ENCODE measurements around the gene ANKRD44. TPM values are rescaled to one million over a fixed set of nuclear protein-coding genes. Genes with fewer than 3 reads are reported as not detected.

The ANKRD44 gene
- total and polyA plus RNA-seq, 5 experiments from 2014 or later: 85.8 to 279 (median 96.1) TPM

DNA sequence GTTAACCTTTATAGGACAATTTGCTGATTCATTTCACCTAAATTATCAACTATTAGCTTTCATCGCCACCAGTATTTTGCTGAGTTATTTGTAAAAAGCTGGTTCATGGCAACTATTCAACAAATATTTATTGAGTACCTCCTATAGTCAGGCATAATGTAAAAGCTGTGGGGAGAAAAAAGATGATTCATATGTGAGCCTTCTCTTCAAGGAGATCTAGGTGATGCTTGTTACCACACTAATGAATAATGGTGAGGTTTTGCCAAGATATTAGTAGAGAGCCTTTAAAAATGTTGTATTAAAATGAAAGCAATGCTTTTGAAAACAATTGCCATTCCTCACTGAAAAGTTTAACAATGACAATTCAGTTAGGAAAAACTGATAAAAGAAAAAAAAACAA lies 187.8 kb downstream of the ANKRD44 start:
- Mint-ChIP-seq H3K27me3 (no peaks in the 10 kb centered on the region), H3K9me3 (no peaks in the 10 kb centered on the region), H3K4me1 (peaks cover 26 to 54% (median 46%) of the 10 kb centered on the region in 4 donors), H3K4me3 (no peak overlapping the region), H3K27ac (peak overlapping the region in 7 of 10 donors; percentile 54 to 85 (median 79)), H3K36me3 (peaks cover 19 to 82% (median 31%) of the 10 kb centered on the region in 3 donors)
- ATAC-seq (no peak), DNase-seq (no peak)
- POLR2A ChIA-PET: interaction anchor here (0.5 kb wide), 1 partner anchor 32 kb away, joined by 3 read pairs; no protein-coding TSS in a partner anchor

DNA sequence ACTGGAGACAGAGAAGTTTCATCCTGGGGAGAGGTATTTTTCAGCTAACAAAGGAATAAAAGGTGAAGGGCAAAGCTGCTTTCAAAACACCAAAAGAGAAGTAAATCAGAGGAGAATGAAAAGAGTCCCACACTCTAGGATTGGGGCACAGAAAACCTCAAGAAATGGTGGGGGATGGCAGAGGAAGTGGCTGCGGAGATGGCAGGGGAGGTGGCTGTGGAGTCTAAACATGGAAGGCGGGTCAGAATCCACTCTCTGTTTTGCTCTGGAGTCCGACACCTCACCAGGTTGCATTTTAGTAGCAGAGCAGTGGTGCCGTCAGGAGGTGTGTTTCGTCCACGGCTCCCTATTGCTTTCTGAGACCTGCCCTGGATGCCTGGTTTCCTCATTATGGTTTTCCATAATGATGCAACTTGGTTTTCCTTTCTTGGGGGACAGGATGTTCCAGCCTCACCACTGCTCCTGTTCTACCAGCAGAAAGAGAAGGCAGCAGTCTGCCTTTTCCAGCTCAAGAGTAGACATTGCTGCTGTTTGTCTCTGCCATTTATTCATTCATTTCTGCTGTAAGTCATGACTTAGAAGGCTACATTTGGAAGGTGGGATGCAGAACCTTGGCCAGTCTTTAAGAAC lies 188.7 kb downstream of the ANKRD44 start:
- POLR2A ChIA-PET: no interaction called here
- DNase-seq (peak in 1 of 10 donors; percentile 36), ATAC-seq (peak; percentile 56 to 83)
- Mint-ChIP-seq H3K4me1 (peaks cover 26 to 59% (median 48%) of the 10 kb centered on the region in 4 donors), H3K27ac (peak overlapping the region; percentile 63 to 92 (median 80)), H3K36me3 (peaks cover 19 to 87% (median 30%) of the 10 kb centered on the region in 3 donors), H3K4me3 (peak overlapping the region in 8 of 10 donors; percentile 3 to 76 (median 48)), H3K9me3 (no peaks in the 10 kb centered on the region), H3K27me3 (no peaks in the 10 kb centered on the region)

DNA sequence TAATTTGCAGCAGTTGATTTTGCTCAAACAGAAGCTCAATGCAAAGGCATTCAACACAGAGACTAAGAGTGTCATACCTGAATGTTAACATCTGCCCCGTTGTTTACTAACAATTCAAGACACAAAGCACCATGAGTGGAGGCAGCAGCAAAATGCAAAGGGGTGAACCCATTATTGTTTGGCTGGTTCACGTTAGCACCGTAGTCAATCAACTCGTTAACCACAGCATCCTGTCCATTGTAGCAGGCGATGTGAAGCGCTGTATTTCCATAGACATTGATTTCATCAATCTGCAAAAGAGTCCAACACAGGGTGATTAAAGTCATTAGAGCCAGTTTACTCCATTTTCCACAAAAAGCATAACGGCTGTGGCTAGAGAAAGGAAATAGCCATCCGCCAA lies 189.3 kb downstream of the ANKRD44 start:
- no peaks in the 10 kb centered on the region for H3K9me3 Mint-ChIP-seq
- H3K27me3 Mint-ChIP-seq: no peaks in the 10 kb centered on the region
- peaks cover 19 to 87% (median 30%) of the 10 kb centered on the region in 3 donors for H3K36me3 Mint-ChIP-seq
- peak in 2 of 10 donors; percentile 11 to 31 for DNase-seq
- H3K4me3 Mint-ChIP-seq: peak overlapping the region in 8 of 10 donors; percentile 3 to 76 (median 48)
- H3K27ac Mint-ChIP-seq: peak overlapping the region; percentile 63 to 92 (median 80)
- ATAC-seq: peak; percentile 48 to 79
- H3K4me1 Mint-ChIP-seq: peaks cover 30 to 61% (median 51%) of the 10 kb centered on the region in 4 donors
- POLR2A ChIA-PET: interaction anchor here (0.7 to 0.8 kb wide), 2 partner anchors 206 to 314 kb away, joined by 3 to 4 read pairs; no protein-coding TSS in a partner anchor

DNA sequence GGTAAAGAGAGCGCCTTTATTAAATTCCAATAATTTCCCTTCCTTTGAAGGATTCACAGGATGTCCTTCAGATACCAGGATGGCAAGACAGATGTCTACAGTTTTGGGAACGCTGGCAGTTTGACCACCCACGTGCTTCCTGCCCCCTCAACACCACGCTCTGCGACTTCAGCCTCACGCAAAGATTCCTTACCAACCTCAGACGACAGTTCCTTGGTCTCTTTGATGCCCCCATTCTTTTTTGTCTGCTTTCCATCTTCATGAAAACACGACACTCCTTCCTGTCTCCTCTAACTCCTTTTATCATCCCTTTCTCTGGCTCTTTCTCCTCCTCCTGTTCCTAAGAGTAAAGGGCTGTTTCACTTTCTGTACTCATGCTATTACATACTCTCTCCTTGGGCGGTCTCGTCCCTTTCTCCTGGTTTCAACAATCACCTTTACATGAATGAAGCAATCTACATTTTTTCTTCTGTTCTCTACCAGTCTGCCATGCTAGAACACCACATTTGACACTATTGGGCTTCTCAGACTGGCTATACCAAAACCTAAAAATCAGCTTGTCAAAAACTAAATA lies 194.2 kb downstream of the ANKRD44 start:
- DNase-seq (peak in 1 of 10 donors; percentile 13), ATAC-seq (peak; percentile 34 to 60)
- Mint-ChIP-seq H3K27ac (peak overlapping the region; percentile 80 to 96 (median 91)), H3K4me1 (peaks cover 37 to 63% (median 50%) of the 10 kb centered on the region in 4 donors), H3K9me3 (no peaks in the 10 kb centered on the region), H3K27me3 (no peaks in the 10 kb centered on the region), H3K4me3 (peak overlapping the region; percentile 2 to 76 (median 47)), H3K36me3 (peaks cover 19 to 65% (median 19%) of the 10 kb centered on the region in 3 donors)
- POLR2A ChIA-PET: interaction anchor here (1.1 kb wide), 1 partner anchor 229 kb away, joined by 3 read pairs; no protein-coding TSS in a partner anchor

DNA sequence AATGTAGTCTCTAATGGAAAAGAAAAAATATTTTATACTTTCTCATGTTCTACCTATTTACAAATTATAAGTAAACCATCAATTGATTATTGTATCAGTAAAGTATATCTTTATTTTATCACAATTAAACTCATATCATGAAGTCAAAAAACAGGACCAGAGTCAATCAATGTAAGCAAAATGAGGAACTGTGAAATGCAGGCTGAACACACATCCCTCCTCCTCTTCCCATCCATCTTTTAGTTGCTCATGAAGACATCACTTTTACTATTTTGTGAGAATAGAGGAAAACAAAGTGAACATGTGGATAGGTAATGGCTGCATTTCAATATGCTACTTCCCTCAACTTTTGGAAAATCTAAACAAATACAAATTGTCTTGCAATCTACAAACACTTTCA lies 195.3 kb downstream of the ANKRD44 start:
- Mint-ChIP-seq H3K27me3 (no peaks in the 10 kb centered on the region), H3K4me3 (peak overlapping the region in 3 of 10 donors; percentile 17 to 71 (median 43)), H3K4me1 (peaks cover 32 to 57% (median 47%) of the 10 kb centered on the region in 4 donors), H3K9me3 (no peaks in the 10 kb centered on the region), H3K27ac (peak overlapping the region; percentile 53 to 97 (median 88)), H3K36me3 (peaks cover 13 to 62% (median 13%) of the 10 kb centered on the region in 3 donors)
- DNase-seq (no peak), ATAC-seq (no peak)
- POLR2A ChIA-PET: no interaction called here

DNA sequence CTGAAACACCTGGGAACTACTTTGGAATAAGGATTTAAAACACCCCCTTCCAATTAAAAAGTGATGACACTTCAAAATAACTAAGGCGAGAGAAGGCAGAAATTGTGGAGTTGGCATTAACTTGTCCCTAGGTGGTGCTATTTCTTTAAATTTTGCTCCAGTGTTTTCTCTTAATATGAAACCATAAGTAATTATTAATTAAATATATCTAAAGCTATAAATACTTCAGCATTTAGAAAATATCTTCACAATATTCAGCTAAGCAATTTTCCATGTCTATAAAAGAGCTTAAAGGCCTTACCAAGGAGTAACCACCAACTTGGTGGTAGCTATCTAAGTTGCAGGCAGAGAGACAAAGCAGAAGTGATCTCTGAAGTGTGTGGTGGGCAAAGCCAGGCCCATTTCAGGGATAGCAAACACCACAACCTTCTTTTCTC lies 197.3 kb downstream of the ANKRD44 start:
- ATAC-seq: peak; percentile 33 to 39
- H3K27ac Mint-ChIP-seq: peak overlapping the region in 9 of 10 donors; percentile 39 to 96 (median 80)
- no peaks in the 10 kb centered on the region for H3K9me3 Mint-ChIP-seq
- peaks cover 26 to 47% (median 40%) of the 10 kb centered on the region in 4 donors for H3K4me1 Mint-ChIP-seq
- H3K27me3 Mint-ChIP-seq: no peaks in the 10 kb centered on the region
- H3K36me3 Mint-ChIP-seq: peaks cover 0 to 64% (median 8%) of the 10 kb centered on the region in 3 donors
- no peak overlapping the region for H3K4me3 Mint-ChIP-seq
- POLR2A ChIA-PET: interaction anchor here (1.0 to 2.0 kb wide), 7 partner anchors 39 to 322 kb away, joined by 3 to 10 read pairs (median 4); partner anchors contain the start of genes ANKRD44 and SF3B1
- peak in 3 of 10 donors; percentile 43 to 51 (median 50) for DNase-seq

DNA sequence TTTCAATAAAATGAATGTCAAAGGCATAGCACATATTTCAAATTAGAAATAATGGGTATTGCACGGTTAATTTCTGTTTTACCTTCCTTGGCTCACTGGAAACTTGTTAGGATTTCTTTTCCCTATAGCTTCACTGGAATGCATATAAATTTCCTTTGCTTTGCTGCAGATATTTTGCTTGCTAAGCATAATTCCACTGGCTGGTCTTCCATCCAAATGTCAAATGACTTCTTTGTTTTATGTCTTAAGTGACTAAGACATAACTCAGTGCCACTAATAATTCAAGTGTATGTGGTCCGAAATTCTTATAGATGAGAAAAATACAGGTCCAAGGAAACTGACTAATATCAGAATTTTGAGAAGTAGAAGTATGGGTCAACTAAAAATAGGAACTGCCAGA lies 201.3 kb downstream of the ANKRD44 start:
- H3K36me3 Mint-ChIP-seq: peaks cover 0 to 73% (median 13%) of the 10 kb centered on the region in 3 donors

DNA sequence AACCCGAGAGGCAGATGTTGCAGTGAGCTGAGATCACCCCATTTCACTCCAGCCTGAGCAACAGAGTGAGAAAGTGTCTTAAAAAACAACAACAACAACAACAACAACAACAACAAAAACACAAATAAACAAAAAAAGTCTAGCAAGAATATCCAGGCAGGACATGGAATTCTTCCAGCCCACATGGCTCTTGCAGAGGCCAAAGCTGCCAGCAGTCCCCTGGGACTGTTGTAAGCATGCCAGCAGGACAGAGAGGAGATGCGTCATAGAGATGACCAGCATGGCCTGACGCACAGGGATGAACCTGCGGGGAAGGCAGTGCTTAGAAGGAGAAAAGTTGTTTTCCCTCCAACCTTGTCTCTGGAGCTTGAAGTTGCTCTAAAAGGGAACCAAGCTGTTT lies 201.8 kb downstream of the ANKRD44 start:
- Mint-ChIP-seq H3K4me1 (peaks cover 7 to 22% (median 16%) of the 10 kb centered on the region in 4 donors), H3K27me3 (no peaks in the 10 kb centered on the region), H3K4me3 (no peak overlapping the region), H3K27ac (peak overlapping the region in 6 of 10 donors; percentile 29 to 73 (median 60)), H3K36me3 (peaks cover 0 to 78% (median 15%) of the 10 kb centered on the region in 3 donors), H3K9me3 (no peaks in the 10 kb centered on the region)
- DNase-seq (no peak), ATAC-seq (no peak)
- POLR2A ChIA-PET: interaction anchor here (0.6 kb wide), 1 partner anchor 321 kb away, joined by 4 read pairs; no protein-coding TSS in a partner anchor

More for the DNA sequence above, 201.3 kb downstream of the ANKRD44 start:
- H3K27ac Mint-ChIP-seq: peak overlapping the region in 3 of 10 donors; percentile 29 to 56 (median 41)
- no peaks in the 10 kb centered on the region for H3K9me3 Mint-ChIP-seq
- H3K27me3 Mint-ChIP-seq: no peaks in the 10 kb centered on the region
- no peak for DNase-seq
- H3K4me3 Mint-ChIP-seq: no peak overlapping the region
- POLR2A ChIA-PET: no interaction called here
- peaks cover 8 to 23% (median 20%) of the 10 kb centered on the region in 4 donors for H3K4me1 Mint-ChIP-seq
- no peak for ATAC-seq

DNA sequence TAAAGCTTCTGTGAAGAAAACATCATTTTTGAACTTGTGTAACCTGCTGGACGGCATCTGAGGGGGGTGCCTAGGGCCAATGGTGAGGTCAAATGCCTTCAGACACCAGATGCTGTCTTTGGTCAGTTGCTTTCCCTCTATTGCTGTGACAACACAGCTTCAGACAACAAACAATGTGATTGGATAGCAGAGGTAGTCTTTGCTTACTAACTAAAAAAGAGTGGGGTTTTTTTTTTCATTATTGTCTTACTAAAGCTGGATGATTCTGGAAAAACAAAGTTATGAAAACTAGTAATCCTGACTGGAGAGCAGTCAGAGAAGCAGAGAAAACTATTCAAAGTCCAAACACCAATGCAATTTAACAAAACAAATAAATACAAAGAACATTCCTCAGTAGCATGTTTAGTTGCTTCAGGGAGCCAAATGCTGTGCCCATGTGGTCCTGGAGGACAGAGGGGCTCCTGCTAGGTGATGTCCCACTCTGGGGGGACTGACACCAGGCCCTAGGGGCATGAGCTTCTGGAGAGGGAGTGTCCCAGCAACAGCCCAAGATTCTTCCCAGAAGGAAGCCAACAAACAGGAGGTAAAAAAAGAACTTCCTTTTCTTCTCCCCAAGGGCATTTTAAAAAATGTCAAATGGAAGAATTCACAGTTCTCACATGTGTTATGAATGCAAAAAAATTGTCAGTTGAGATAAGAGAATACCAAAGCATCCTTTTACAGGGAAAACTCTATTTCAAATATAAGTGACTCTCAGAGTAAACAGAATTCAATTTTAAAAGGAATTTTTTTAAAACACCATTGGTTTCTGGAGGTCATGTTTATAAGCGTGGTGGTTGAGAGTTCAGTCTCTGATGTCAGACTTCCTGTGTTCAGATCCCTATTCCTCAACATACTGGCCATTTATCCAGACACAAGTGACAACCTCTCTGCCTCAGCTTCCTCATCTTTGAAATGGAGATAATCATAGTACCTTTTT lies 203.0 kb downstream of the ANKRD44 start:
- Mint-ChIP-seq H3K4me1 (peaks cover 2 to 21% (median 8%) of the 10 kb centered on the region in 4 donors), H3K27me3 (no peaks in the 10 kb centered on the region), H3K9me3 (no peaks in the 10 kb centered on the region), H3K4me3 (no peak overlapping the region), H3K36me3 (peaks cover 0 to 85% (median 15%) of the 10 kb centered on the region in 3 donors), H3K27ac (peak overlapping the region; percentile 48 to 87 (median 74))
- DNase-seq (no peak), ATAC-seq (no peak)
- POLR2A ChIA-PET: interaction anchor here (0.7 kb wide), 1 partner anchor 99 kb away, joined by 3 read pairs; no protein-coding TSS in a partner anchor

DNA sequence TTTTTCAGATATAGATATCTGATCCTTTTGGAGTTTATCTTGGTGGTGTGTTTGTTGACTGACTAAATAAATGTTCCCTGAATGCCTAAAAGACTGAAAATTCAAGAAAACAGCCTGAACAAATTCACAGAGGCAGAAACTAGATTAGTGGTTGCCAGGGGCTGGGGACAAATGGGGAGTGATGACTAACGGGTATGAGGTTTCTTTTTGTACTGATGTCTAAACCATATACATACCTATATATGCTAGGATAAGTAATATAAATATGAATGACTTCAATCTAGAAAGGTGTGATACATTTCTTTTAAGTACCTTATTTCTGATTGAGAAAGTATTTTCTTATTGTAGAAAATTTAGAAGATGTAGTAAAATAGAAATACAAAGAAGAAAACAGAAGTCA lies 207.2 kb downstream of the ANKRD44 start:
- DNase-seq (no peak), ATAC-seq (no peak)
- no peaks in the 10 kb centered on the region for H3K27me3 Mint-ChIP-seq
- H3K9me3 Mint-ChIP-seq: no peaks in the 10 kb centered on the region
- POLR2A ChIA-PET: no interaction called here
- no peak overlapping the region for H3K4me3 Mint-ChIP-seq
- H3K4me1 Mint-ChIP-seq: peaks cover 8 to 31% (median 17%) of the 10 kb centered on the region in 4 donors
- peak overlapping the region in 6 of 10 donors; percentile 1 to 78 (median 30) for H3K27ac Mint-ChIP-seq
- H3K36me3 Mint-ChIP-seq: peaks cover 0 to 96% (median 15%) of the 10 kb centered on the region in 3 donors

DNA sequence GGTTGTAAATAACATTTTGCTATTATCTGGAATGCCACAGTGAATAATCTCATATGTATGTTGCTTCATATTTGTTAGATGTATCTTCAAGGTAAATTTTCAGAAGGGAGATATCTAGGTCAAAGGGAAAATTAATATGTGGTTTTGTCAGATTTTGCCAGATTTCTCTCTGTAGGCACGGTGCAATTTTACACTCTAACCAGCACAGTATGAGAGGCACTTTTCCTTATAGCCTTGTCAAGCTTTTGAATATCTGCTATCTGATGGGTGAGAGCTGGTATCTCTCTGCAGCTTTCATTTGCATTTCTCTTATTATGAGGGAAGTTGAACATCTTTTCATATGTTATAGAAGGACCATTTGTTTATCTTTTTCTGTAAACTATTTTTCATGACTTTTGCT lies 208.3 kb downstream of the ANKRD44 start:
- Mint-ChIP-seq H3K27me3 (no peaks in the 10 kb centered on the region), H3K27ac (peak overlapping the region in 9 of 10 donors; percentile 2 to 75 (median 44)), H3K36me3 (peaks cover 8 to 96% (median 9%) of the 10 kb centered on the region in 3 donors), H3K4me1 (peaks cover 7 to 34% (median 22%) of the 10 kb centered on the region in 4 donors), H3K4me3 (no peak overlapping the region), H3K9me3 (no peaks in the 10 kb centered on the region)
- ATAC-seq: no peak
- POLR2A ChIA-PET: no interaction called here
- DNase-seq: no peak

DNA sequence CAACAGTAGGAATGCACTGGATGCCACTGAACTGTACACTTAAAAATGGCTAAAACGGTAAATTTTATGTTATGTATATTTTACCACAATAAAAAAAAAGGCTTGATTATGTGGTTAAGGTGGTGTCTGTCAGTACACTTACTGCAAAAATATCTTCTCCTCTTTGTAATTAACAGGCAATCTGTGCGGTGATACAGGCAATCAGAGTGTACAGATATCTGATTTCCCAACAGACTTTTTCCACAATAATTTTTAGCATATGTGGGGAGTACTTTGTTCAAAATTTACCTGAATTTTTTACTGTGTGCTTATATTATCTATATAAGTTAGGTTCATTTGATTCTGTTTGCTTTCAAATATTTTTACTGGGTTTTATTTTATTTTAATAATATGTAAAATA lies 209.1 kb downstream of the ANKRD44 start:
- Mint-ChIP-seq H3K4me3 (no peak overlapping the region), H3K4me1 (peaks cover 6 to 36% (median 22%) of the 10 kb centered on the region in 4 donors), H3K27me3 (no peaks in the 10 kb centered on the region), H3K27ac (peak overlapping the region in 3 of 10 donors; percentile 47 to 75 (median 59)), H3K36me3 (peaks cover 7 to 96% (median 9%) of the 10 kb centered on the region in 3 donors), H3K9me3 (no peaks in the 10 kb centered on the region)
- POLR2A ChIA-PET: no interaction called here
- DNase-seq: no peak
- no peak for ATAC-seq

All from naive thymus-derived CD8-positive, alpha-beta T cell (primary cell).